GM12864 (cell line): Measurements from ENCODE around the gene MEIOC.
"Not testable (repeated sequence)": the region's sequence is repeated elsewhere in the genome, so short reads cannot be mapped to it uniquely, and the experiment has no call there.

ENCODE experiments used
- DNase-seq: peaks from one replicate; pipeline ENCODE4 v3.0.0-alpha.2; 2011; ENCODE audit warnings: low read depth
- H3K4me3 ChIP-seq: 2 replicates; pipeline ENCODE4 v1.5.1; 2011; ENCODE audit warnings: mild to moderate bottlenecking, low read depth, low read length, control low read depth
- CTCF ChIP-seq: IDR thresholded peaks from 2 replicates; pipeline ENCODE4 v1.5.1; 2011; ENCODE audit warnings: low read depth, mild to moderate bottlenecking, moderate library complexity, low read length, control low read depth, inconsistent platforms; ENCODE audit errors: missing control alignments

MEIOC gene

GRCh38 chr17:44664867-44665266, 8.6 kb downstream of the MEIOC start:
- no peak for TF ChIP-seq CTCF
- no peak for DNase-seq

GRCh38 chr17:44666006-44666405, 9.7 kb downstream of the MEIOC start:
- no peak overlapping the region for H3K4me3 ChIP-seq
- TF ChIP-seq CTCF: no peak
- DNase-seq: no peak

More at GRCh38 chr17:44664867-44665266, 8.6 kb downstream of the MEIOC start:
- H3K4me3 ChIP-seq: no peak overlapping the region

GRCh38 chr17:44672479-44673093, 16.3 kb downstream of the MEIOC start:
- no peak overlapping the region for H3K4me3 ChIP-seq
- peak; percentile 41 for TF ChIP-seq CTCF
- DNase-seq: no peak

GRCh38 chr17:44673893-44674292, 17.6 kb downstream of the MEIOC start:
- H3K4me3 ChIP-seq: no peak overlapping the region
- no peak for DNase-seq
- TF ChIP-seq CTCF: no peak

GRCh38 chr17:44677136-44677535, 20.9 kb downstream of the MEIOC start:
- no peak for DNase-seq
- no peak overlapping the region for H3K4me3 ChIP-seq
- no peak for TF ChIP-seq CTCF

- not testable (repeated sequence) for DNase-seq, H3K4me3 ChIP-seq
These were observed 27.0 kb downstream of the MEIOC start for GRCh38 chr17:44683303-44683702.

GRCh38 chr17:44687756-44688155, 31.5 kb downstream of the MEIOC start:
- DNase-seq: no peak
- TF ChIP-seq CTCF: no peak
- no peak overlapping the region for H3K4me3 ChIP-seq
